ENCODE results near the gene MCUB. TPM values are rescaled to one million over a fixed set of nuclear protein-coding genes. Genes with fewer than 3 reads are reported as not detected.
A peak's percentile ranks its signal among the peaks of the same experiment; 100 is the strongest.

MCUB gene
- total and polyA plus RNA-seq, 2 of the 13 experiments (the other 11 are each of a cell fraction or from before 2014, with no cell fraction given), result 0.95 to 2.2 TPM

DNA sequence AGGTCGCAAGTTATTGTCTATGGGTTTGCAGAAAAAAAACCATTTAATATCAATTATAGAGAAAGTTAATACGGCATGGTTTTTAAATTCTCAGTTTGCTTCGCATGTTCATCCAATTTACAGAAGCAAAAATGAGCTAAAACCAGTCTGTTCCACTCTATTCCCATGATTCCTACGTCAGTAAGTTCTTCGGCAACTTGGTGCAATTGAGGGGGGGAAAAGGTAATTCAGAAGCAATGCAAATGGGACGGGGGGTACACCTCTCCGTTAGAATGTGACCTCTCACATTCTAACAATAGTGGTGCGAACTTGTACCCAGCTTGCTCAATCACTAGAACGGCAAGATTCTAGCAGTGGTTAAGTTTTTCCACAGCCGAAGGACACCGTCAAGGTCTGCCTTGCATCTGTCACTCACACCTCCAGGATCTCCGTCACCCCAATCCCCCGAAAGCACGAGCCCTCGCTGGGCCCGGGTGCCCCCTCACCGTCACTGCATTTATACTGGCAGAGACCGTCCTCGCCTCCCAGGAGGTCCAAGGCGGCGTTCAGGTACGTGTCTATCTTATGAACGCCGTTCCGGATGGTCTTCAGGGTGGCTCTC is 169.2 kb downstream of the MCUB start (continued):
- no peak for TF ChIP-seq ZNF280D (CRISPR knock-in tag; IDR thresholded peaks at IDR 0.05)
- peak; percentile 87 for TF ChIP-seq ARID2 (CRISPR knock-in tag; IDR thresholded peaks at IDR 0.05; ENCODE audit: borderline replicate concordance)
- no peak for TF ChIP-seq ATF1 (CRISPR knock-in tag; IDR thresholded peaks at IDR 0.05)
- no peak for TF ChIP-seq NONO (IDR thresholded peaks at IDR 0.05)
- no peak for TF ChIP-seq NONO (CRISPR knock-in tag; conservative IDR thresholded peaks at IDR 0.05)
- TF ChIP-seq, protein P1, sequence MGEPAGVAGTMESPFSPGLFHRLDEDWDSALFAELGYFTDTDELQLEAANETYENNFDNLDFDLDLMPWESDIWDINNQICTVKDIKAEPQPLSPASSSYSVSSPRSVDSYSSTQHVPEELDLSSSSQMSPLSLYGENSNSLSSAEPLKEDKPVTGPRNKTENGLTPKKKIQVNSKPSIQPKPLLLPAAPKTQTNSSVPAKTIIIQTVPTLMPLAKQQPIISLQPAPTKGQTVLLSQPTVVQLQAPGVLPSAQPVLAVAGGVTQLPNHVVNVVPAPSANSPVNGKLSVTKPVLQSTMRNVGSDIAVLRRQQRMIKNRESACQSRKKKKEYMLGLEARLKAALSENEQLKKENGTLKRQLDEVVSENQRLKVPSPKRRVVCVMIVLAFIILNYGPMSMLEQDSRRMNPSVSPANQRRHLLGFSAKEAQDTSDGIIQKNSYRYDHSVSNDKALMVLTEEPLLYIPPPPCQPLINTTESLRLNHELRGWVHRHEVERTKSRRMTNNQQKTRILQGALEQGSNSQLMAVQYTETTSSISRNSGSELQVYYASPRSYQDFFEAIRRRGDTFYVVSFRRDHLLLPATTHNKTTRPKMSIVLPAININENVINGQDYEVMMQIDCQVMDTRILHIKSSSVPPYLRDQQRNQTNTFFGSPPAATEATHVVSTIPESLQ (CRISPR knock-in tag; conservative IDR thresholded peaks at IDR 0.05), result no peak
- no peak for TF ChIP-seq NCOA5 (CRISPR knock-in tag; IDR thresholded peaks at IDR 0.05)
- TF ChIP-seq TRIM24 (CRISPR knock-in tag; IDR thresholded peaks at IDR 0.05), result no peak
- no peak for TF ChIP-seq SMARCC2 (IDR thresholded peaks at IDR 0.05)
- TF ChIP-seq, protein P2, sequence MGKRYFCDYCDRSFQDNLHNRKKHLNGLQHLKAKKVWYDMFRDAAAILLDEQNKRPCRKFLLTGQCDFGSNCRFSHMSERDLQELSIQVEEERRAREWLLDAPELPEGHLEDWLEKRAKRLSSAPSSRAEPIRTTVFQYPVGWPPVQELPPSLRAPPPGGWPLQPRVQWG (CRISPR knock-in tag; IDR thresholded peaks at IDR 0.05; ENCODE audit: borderline replicate concordance, low read depth), result no peak
- TF ChIP-seq KDM5B (CRISPR knock-in tag; IDR thresholded peaks at IDR 0.05; ENCODE audit: borderline replicate concordance), result no peak
- TF ChIP-seq BCL6 (CRISPR knock-in tag; IDR thresholded peaks at IDR 0.05), result 0 out of 2 replicates have a peak, but pooled peaks have one; percentile 9
- no peak for TF ChIP-seq ZFX (CRISPR knock-in tag; IDR thresholded peaks at IDR 0.05; ENCODE audit: low read depth)
- TF ChIP-seq MED13 (CRISPR knock-in tag; IDR thresholded peaks at IDR 0.05), result no peak
- no peak for TF ChIP-seq POLR2AphosphoS2 (IDR thresholded peaks at IDR 0.05; ENCODE audit: low read depth, low read length)
- TF ChIP-seq ZNF558 (CRISPR knock-in tag; IDR thresholded peaks at IDR 0.05; ENCODE audit: borderline replicate concordance), result no peak
- TF ChIP-seq, protein P3, sequence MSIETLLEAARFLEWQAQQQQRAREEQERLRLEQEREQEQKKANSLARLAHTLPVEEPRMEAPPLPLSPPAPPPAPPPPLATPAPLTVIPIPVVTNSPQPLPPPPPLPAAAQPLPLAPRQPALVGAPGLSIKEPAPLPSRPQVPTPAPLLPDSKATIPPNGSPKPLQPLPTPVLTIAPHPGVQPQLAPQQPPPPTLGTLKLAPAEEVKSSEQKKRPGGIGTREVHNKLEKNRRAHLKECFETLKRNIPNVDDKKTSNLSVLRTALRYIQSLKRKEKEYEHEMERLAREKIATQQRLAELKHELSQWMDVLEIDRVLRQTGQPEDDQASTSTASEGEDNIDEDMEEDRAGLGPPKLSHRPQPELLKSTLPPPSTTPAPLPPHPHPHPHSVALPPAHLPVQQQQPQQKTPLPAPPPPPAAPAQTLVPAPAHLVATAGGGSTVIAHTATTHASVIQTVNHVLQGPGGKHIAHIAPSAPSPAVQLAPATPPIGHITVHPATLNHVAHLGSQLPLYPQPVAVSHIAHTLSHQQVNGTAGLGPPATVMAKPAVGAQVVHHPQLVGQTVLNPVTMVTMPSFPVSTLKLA (IDR thresholded peaks at IDR 0.05), result no peak
- TF ChIP-seq RFX5 (IDR thresholded peaks at IDR 0.05; ENCODE audit: low read depth, low read length), result no peak
- TF ChIP-seq ZNF12 (CRISPR knock-in tag; IDR thresholded peaks at IDR 0.05), result no peak
- TF ChIP-seq, protein P4, sequence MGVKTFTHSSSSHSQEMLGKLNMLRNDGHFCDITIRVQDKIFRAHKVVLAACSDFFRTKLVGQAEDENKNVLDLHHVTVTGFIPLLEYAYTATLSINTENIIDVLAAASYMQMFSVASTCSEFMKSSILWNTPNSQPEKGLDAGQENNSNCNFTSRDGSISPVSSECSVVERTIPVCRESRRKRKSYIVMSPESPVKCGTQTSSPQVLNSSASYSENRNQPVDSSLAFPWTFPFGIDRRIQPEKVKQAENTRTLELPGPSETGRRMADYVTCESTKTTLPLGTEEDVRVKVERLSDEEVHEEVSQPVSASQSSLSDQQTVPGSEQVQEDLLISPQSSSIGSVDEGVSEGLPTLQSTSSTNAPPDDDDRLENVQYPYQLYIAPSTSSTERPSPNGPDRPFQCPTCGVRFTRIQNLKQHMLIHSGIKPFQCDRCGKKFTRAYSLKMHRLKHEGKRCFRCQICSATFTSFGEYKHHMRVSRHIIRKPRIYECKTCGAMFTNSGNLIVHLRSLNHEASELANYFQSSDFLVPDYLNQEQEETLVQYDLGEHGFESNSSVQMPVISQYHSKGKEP (CRISPR knock-in tag; IDR thresholded peaks at IDR 0.05), result no peak
- no peak for TF ChIP-seq THAP11 (CRISPR knock-in tag; IDR thresholded peaks at IDR 0.05)
- TF ChIP-seq U2AF1 (optimal IDR thresholded peaks at IDR 0.05; ENCODE audit: low read depth, low read length), result no peak
- TF ChIP-seq TEAD3 (CRISPR knock-in tag; optimal IDR thresholded peaks at IDR 0.05; ENCODE audit: borderline replicate concordance), result no peak
